ENCODE measurements around the gene NDFIP1.
"Not testable (repeated sequence)": the region's sequence is repeated elsewhere in the genome, so short reads cannot be mapped to it uniquely, and the experiment has no call there.

- not testable (repeated sequence) for TF ChIP-seq CTCF (IDR thresholded peaks at IDR 0.05); POLR2A (IDR thresholded peaks at IDR 0.05); EP300 (IDR thresholded peaks at IDR 0.05; ENCODE audit: low read depth)
Observed at GRCh38 chr5:142188691-142189090, 80.1 kb downstream of the NDFIP1 start.

Measured in transverse colon (tissue), 3 donors.